ENCODE results near the gene FZD2.

Gene FZD2

GRCh38 chr17:44608727-44609435, 51.6 kb downstream of the FZD2 start:
- no peak for DNase-seq

- DNase-seq: no peak
Observed at GRCh38 chr17:44610331-44610730, 53.0 kb downstream of the FZD2 start.

Data from effector CD8-positive, alpha-beta T cell (primary cell).